Neural cell (in vitro differentiated cells): ENCODE measurements around the gene MEGF11. TPM values are rescaled to one million over a fixed set of nuclear protein-coding genes. Genes with fewer than 3 reads are reported as not detected.

ENCODE experiments used
- H2AFZ ChIP-seq: fragments of 200-600, 300-800 bp; sonication (generic), shearing (Covaris generic); 2 replicates; pipeline ENCODE4 v1.6.0; 2014; ENCODE audit warnings: low read depth, mild to moderate bottlenecking, antibody characterized with exemption, low read length, moderate library complexity
- H3F3A ChIP-seq: fragments of 200-600 bp; shearing (Covaris generic); 2 replicates; pipeline ENCODE4 v1.6.1; 2016; ENCODE audit warnings: mild to moderate bottlenecking, moderate library complexity, mixed read lengths, antibody characterized with exemption, low read length; ENCODE audit not compliant: insufficient read depth, poor library complexity, severe bottlenecking
- H3K27ac ChIP-seq: fragments of 200-600, 300-800 bp; sonication (generic), shearing (Covaris generic); 2 replicates; pipeline ENCODE4 v1.5.1; 2014; ENCODE audit warnings: mild to moderate bottlenecking, low read length, moderate library complexity
- H3K27me3 ChIP-seq: fragments of 300-800, 200-600 bp; sonication (generic), shearing (Covaris generic); 2 replicates; pipeline ENCODE4 v1.6.0; 2014; ENCODE audit warnings: mild to moderate bottlenecking, low read depth, low read length, moderate library complexity; ENCODE audit not compliant: insufficient read depth
- H3K36me3 ChIP-seq: fragments of 300-800, 200-600 bp; sonication (generic), shearing (Covaris generic); 2 replicates; pipeline ENCODE4 v1.5.1; 2014; ENCODE audit warnings: mild to moderate bottlenecking, antibody characterized with exemption, low read length, moderate library complexity; ENCODE audit not compliant: insufficient read depth
- H3K4me2 ChIP-seq: fragments of 300-800, 200-600 bp; sonication (generic), shearing (Covaris generic); 2 replicates; pipeline ENCODE4 v1.6.0; 2014; ENCODE audit warnings: mild to moderate bottlenecking, low read length
- H3K4me3 ChIP-seq: fragments of 300-800, 200-600 bp; sonication (generic), shearing (Covaris generic); 2 replicates; pipeline ENCODE4 v1.5.1; 2014; ENCODE audit warnings: mild to moderate bottlenecking, low read length, moderate library complexity
- H3K79me2 ChIP-seq: fragments of 200-600 bp; shearing (Covaris generic); replicated peaks from 2 replicates; pipeline ENCODE4 v1.6.0; 2014; ENCODE audit warnings: mild to moderate bottlenecking, low read length, moderate library complexity; ENCODE audit not compliant: insufficient read depth
- H3K9ac ChIP-seq: fragments of 300-800, 200-600 bp; sonication (generic), shearing (Covaris generic); 2 replicates; pipeline ENCODE4 v1.6.1; 2016; ENCODE audit warnings: mild to moderate bottlenecking, low read length, mixed read lengths
- H3K9me2 ChIP-seq: fragments of 200-600 bp; shearing (Covaris generic); 2 replicates; pipeline ENCODE4 v1.6.1; 2016; ENCODE audit warnings: mild to moderate bottlenecking, low read length, mixed read lengths; ENCODE audit not compliant: insufficient read depth
- H3K9me3 ChIP-seq: fragments of 200-600, 300-800 bp; sonication (generic), shearing (Covaris generic); 2 replicates; pipeline ENCODE4 v1.6.1; 2016; ENCODE audit warnings: mild to moderate bottlenecking, mixed run types, low read length, moderate library complexity, mixed read lengths
- H4K20me1 ChIP-seq: fragments of 200-600 bp; shearing (Covaris generic); 2 replicates; pipeline ENCODE4 v1.6.1; 2016; ENCODE audit warnings: mild to moderate bottlenecking, mixed run types; ENCODE audit not compliant: insufficient read depth
- EP300 ChIP-seq: fragments of 450-650 bp; conservative IDR thresholded peaks from 2 replicates; pipeline ENCODE4 v1.6.1; 2014; ENCODE audit warnings: antibody characterized with exemption, mild to moderate bottlenecking, moderate library complexity; ENCODE audit not compliant: poor library complexity, severe bottlenecking
- EZH2 ChIP-seq: fragments of 200-600, 300-800 bp; shearing (Covaris generic), sonication (generic); IDR thresholded peaks from 2 replicates; pipeline ENCODE4 v1.6.1; 2014; ENCODE audit warnings: antibody characterized with exemption, low read length, borderline replicate concordance, mild to moderate bottlenecking; ENCODE audit not compliant: insufficient read depth, poor library complexity, severe bottlenecking
- MXI1 ChIP-seq: fragments of 450-650 bp; conservative IDR thresholded peaks from 2 replicates; pipeline ENCODE4 v1.6.1; 2014; ENCODE audit warnings: antibody characterized with exemption, mild to moderate bottlenecking; ENCODE audit not compliant: poor library complexity, severe bottlenecking
- POLR2AphosphoS5 ChIP-seq: IDR thresholded peaks from 2 replicates; pipeline ENCODE4 v1.6.1; 2012
- RAD21 ChIP-seq: fragments of 450-650 bp; conservative IDR thresholded peaks from 2 replicates; pipeline ENCODE4 v1.6.1; 2014; ENCODE audit warnings: antibody characterized with exemption, mild to moderate bottlenecking, moderate library complexity
- SMC3 ChIP-seq: fragments of 450-650 bp; conservative IDR thresholded peaks from 2 replicates; pipeline ENCODE4 v1.6.1; 2014; ENCODE audit warnings: antibody characterized with exemption, mild to moderate bottlenecking, moderate library complexity; ENCODE audit not compliant: poor library complexity
- TAF1 ChIP-seq: IDR thresholded peaks from 2 replicates; pipeline ENCODE4 v1.6.1; 2012; ENCODE audit warnings: low read depth
- polyA plus RNA-seq: library from polyadenylated mRNA; depleted of rRNA; stranded (reverse); fragments of >200 nt; gene quantifications from 2 replicates; pipeline ENCODE4 v1.2.3, GENCODE V29; 2014
- TF ChIP-seq, protein P1 (sequence below): IDR thresholded peaks from 2 replicates; pipeline ENCODE4 v1.6.1; 2012; ENCODE audit warnings: borderline replicate concordance
- TF ChIP-seq, protein P2 (sequence below): fragments of 450-650 bp; IDR thresholded peaks from 2 replicates; pipeline ENCODE4 v1.5.1; 2014; ENCODE audit warnings: antibody characterized with exemption, mild to moderate bottlenecking, moderate library complexity; ENCODE audit not compliant: poor library complexity, severe bottlenecking

Gene MEGF11
- polyA plus RNA-seq, 1 donor from 2014 or later: 0.64 TPM

DNA sequence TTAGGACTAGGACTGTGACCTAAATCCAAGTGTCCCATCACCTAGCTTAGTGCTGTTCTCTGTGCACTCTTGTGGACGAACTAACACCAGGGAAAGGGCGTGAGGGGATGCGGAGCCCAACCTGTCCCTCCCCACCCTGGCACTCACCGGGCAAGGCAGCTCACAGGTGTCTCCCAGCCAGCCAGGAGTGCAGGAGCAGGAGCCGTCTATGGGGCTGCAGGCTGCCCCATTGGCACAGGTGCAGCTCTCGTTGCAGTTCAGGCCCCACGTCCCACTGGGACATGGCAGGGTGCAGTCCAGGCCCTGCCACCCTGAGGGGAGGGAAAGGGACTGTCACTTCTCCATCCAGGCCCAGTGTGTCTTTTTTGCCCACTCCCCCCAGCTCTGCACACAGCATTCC, 324.0 kb downstream of the MEGF11 start:
- Histone ChIP-seq H3K79me2 (no peaks in the 10 kb centered on the region), H4K20me1 (no peaks in the 10 kb centered on the region), H2AFZ (no peak overlapping the region), H3F3A (no peaks in the 10 kb centered on the region), H3K27ac (no peak overlapping the region), H3K9me2 (no peaks in the 10 kb centered on the region), H3K4me3 (no peak overlapping the region), H3K36me3 (no peaks in the 10 kb centered on the region), H3K9ac (no peak overlapping the region), H3K27me3 (no peaks in the 10 kb centered on the region), H3K9me3 (no peaks in the 10 kb centered on the region), H3K4me2 (no peak overlapping the region)
- TF ChIP-seq, protein P1, sequence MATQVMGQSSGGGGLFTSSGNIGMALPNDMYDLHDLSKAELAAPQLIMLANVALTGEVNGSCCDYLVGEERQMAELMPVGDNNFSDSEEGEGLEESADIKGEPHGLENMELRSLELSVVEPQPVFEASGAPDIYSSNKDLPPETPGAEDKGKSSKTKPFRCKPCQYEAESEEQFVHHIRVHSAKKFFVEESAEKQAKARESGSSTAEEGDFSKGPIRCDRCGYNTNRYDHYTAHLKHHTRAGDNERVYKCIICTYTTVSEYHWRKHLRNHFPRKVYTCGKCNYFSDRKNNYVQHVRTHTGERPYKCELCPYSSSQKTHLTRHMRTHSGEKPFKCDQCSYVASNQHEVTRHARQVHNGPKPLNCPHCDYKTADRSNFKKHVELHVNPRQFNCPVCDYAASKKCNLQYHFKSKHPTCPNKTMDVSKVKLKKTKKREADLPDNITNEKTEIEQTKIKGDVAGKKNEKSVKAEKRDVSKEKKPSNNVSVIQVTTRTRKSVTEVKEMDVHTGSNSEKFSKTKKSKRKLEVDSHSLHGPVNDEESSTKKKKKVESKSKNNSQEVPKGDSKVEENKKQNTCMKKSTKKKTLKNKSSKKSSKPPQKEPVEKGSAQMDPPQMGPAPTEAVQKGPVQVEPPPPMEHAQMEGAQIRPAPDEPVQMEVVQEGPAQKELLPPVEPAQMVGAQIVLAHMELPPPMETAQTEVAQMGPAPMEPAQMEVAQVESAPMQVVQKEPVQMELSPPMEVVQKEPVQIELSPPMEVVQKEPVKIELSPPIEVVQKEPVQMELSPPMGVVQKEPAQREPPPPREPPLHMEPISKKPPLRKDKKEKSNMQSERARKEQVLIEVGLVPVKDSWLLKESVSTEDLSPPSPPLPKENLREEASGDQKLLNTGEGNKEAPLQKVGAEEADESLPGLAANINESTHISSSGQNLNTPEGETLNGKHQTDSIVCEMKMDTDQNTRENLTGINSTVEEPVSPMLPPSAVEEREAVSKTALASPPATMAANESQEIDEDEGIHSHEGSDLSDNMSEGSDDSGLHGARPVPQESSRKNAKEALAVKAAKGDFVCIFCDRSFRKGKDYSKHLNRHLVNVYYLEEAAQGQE: no peak
- TF ChIP-seq MXI1 (no peak), EP300 (no peak), EZH2 (no peak), TAF1 (no peak), POLR2AphosphoS5 (no peak), RAD21 (no peak)
- TF ChIP-seq, protein P2, sequence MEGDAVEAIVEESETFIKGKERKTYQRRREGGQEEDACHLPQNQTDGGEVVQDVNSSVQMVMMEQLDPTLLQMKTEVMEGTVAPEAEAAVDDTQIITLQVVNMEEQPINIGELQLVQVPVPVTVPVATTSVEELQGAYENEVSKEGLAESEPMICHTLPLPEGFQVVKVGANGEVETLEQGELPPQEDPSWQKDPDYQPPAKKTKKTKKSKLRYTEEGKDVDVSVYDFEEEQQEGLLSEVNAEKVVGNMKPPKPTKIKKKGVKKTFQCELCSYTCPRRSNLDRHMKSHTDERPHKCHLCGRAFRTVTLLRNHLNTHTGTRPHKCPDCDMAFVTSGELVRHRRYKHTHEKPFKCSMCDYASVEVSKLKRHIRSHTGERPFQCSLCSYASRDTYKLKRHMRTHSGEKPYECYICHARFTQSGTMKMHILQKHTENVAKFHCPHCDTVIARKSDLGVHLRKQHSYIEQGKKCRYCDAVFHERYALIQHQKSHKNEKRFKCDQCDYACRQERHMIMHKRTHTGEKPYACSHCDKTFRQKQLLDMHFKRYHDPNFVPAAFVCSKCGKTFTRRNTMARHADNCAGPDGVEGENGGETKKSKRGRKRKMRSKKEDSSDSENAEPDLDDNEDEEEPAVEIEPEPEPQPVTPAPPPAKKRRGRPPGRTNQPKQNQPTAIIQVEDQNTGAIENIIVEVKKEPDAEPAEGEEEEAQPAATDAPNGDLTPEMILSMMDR: no peak

DNA sequence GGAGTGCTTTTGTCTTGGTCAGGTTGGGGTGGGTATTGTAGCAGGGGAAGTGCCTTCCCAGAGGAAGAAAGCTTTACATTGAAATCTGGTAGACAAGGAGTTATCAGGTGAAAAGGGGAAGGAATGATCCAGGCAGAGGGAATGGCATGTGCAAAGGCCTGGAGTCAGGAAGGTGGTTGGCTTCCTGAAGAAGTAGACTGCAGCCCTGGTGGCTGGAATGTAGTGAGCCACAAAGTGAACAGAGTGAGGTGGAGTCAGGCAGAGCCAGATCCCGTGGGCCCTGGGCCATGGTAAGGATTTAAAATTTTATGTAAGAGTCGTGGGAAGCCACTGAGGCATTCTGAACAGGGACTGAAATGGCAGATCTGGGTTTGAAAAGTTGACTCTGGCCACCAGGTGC, 326.0 kb downstream of the MEGF11 start:
- Histone ChIP-seq H3K9me2 (no peaks in the 10 kb centered on the region), H4K20me1 (no peaks in the 10 kb centered on the region), H3F3A (no peaks in the 10 kb centered on the region), H3K9me3 (no peaks in the 10 kb centered on the region), H3K4me2 (no peak overlapping the region), H3K36me3 (no peaks in the 10 kb centered on the region), H3K9ac (no peak overlapping the region), H3K79me2 (no peaks in the 10 kb centered on the region), H2AFZ (no peak overlapping the region), H3K4me3 (no peak overlapping the region), H3K27me3 (no peaks in the 10 kb centered on the region), H3K27ac (no peak overlapping the region)
- TF ChIP-seq RAD21 (no peak), TAF1 (no peak), MXI1 (no peak), POLR2AphosphoS5 (no peak), EP300 (no peak), SMC3 (no peak), EZH2 (no peak)
- TF ChIP-seq, protein P1: no peak
- TF ChIP-seq, protein P2: no peak
